Heart right ventricle (tissue), 16 donors: ENCODE data around the gene RBBP5. TPM values are rescaled to one million over a fixed set of nuclear protein-coding genes. Genes with fewer than 3 reads are reported as not detected.
A peak's percentile ranks its signal among the peaks of the same experiment; 100 is the strongest.

Experiments
- ATAC-seq, 8 donors: fragments of 200-7000 bp; cut with Tn5 transposase; one replicate each; pipeline ENCODE4 v1.9.1; 2020; ENCODE audit warnings: mild to moderate bottlenecking in 8 of 8, moderate library complexity in 8 of 8, moderate number of reproducible peaks in 1 of 8
- DNase-seq, 2 donors: peaks; one replicate each; pipeline ENCODE4 v3.0.0-alpha.2; 2020
- H3K27ac ChIP-seq, 10 donors: fragments of 200-600 bp; sonication (generic) in 2 of 10; one replicate each; pipeline versions ENCODE4 v1.5.0 to v1.8.0; 2020 to 2022; ENCODE audit warnings: mild to moderate bottlenecking in 3 of 10
- H3K27me3 ChIP-seq, 7 donors: fragments of 200-600 bp; one replicate each; pipeline ENCODE4 v1.8.0; 2021 to 2022; ENCODE audit warnings: mild to moderate bottlenecking in 2 of 7
- H3K36me3 ChIP-seq, 9 donors: fragments of 200-600 bp; sonication (generic) in 1 of 9; one replicate each; pipeline versions ENCODE4 v1.5.0 to v1.8.0; 2020 to 2022; ENCODE audit warnings: mild to moderate bottlenecking in 2 of 9
- H3K4me1 ChIP-seq, 9 donors: fragments of 200-600 bp; sonication (generic) in 1 of 9; one replicate each; pipeline versions ENCODE4 v1.5.0 to v1.8.0; 2020 to 2022; ENCODE audit warnings: mild to moderate bottlenecking in 4 of 9
- H3K4me3 ChIP-seq, 10 donors: fragments of 200-600 bp; sonication (generic) in 2 of 10; one replicate each; pipeline versions ENCODE4 v1.5.0 to v1.8.0; 2020 to 2022; ENCODE audit warnings: mild to moderate bottlenecking in 7 of 10, moderate library complexity in 2 of 10
- H3K9me3 ChIP-seq, 11 donors: fragments of 200-600 bp in 10 of 11; sonication (generic) in 2 of 11; one replicate each; pipeline versions ENCODE4 v1.5.0 to v1.8.0; 2013 to 2022; ENCODE audit warnings: mild to moderate bottlenecking in 2 of 11, control low read depth in 1 of 11, moderate library complexity in 1 of 11
- WGBS, 2 donors: extraction: QIAGEN DNeasy Blood & Tissue Kit; methylation state at CpG; one replicate each; pipeline ENCODE4 v1.1.7; 2013; ENCODE audit warnings: inconsistent platforms in 1 of 2; 5-methylcytosine and 5-hydroxymethylcytosine counted together
- intact Hi-C, 10 donors: fragments of 100-400 bp; cut with DNase I; formaldehyde crosslinking; loops; one replicate each; pipeline versions ENCODE4 v1.11.1 to v1.14.2; 2022
- polyA plus RNA-seq, 2 donors: library from polyadenylated mRNA; stranded (reverse); fragments of 200-250 nt; gene quantifications; one replicate each; pipeline ENCODE4 v1.2.3, GENCODE V29; 2013
- total RNA-seq, 10 donors: library from RNA; stranded (reverse); fragmentation: NEBNext Ultra II Directional in 3 of 10; extraction: Animal tissue kit (Norgen Biotek cat#: 25700) in 3 of 10; gene quantifications; one replicate each; pipeline versions ENCODE4 v1.2.1 to v1.2.4, GENCODE V29; 2021 to 2023
- TF ChIP-seq, protein P1 (sequence below), 9 donors: fragments of 200-600 bp; sonication (generic) in 2 of 9; IDR thresholded peaks; one replicate each; pipeline versions ENCODE4 v1.5.0 to v1.8.0; 2021 to 2022; ENCODE audit warnings: antibody characterized with exemption in 9 of 9, mild to moderate bottlenecking in 5 of 9, moderate library complexity in 1 of 9
- donor health status: Arrhythmogenic right ventricular cardiomyopathy.
- donor health status: ischemic (EF 13 %, LVEDD 7.1; RV severe dilation, severe dysfunction).
- donor health status: healthy with polysubstance abuse.
- donor health status: DM: no; HTN: yes; CAD: no.
- donor health status: DM: no; HTN: no; CAD: no.
- donor health status: ischemic (EF 25% LVEDD 6.9; RV normal size, moderate dysfunction).
- donor health status: ischemic (EF 25% LVEDD 5.7; RV mildly dilated, moderate dysfunction).
- donor health status: healthy.
- donor health status: DM: yes; HTN: yes; CAD: no.
- donor health status: Ischemic cardiomyopathy.
- donor health status: ischemic (EF 35%, LVEDD 5.7; RV mildly dilated, moderate dysfunction).
- donor health status: nonischemic (EF 11% LVEDD 7.7; RV severe dilation, severe dysfunction).
- donor health status: DM: yes; HTN: yes; CAD: no.
- donor health status: PGD.
- donor health status: ischemic (EF 29% LVEDD 5.4; RV normal size, mild dysfunction).
- donor health status: nonischemic (EF 23%, LVEDD 6.1; RV moderate dilation, normal function).

RBBP5 gene
- total and polyA plus RNA-seq, 12 donors, result 3.4 to 12.4 (median 9.0) TPM

GRCh38 chr1:205122489-205122882, 708 bp upstream of the RBBP5 start:
- DNase-seq (no peak), ATAC-seq (peak in 3 of 8 donors; percentile 1 to 9 (median 6))
- Histone ChIP-seq H3K4me1 (peaks cover 10 to 35% (median 29%) of the 10 kb centered on the region in 9 donors), H3K27me3 (no peaks in the 10 kb centered on the region), H3K36me3 (peaks cover 0 to 22% (median 0%) of the 10 kb centered on the region in 9 donors), H3K9me3 (no peaks in the 10 kb centered on the region), H3K4me3 (peak overlapping the region; percentile 13 to 95 (median 86)), H3K27ac (peak overlapping the region; percentile 88 to 98 (median 94))
- TF ChIP-seq, protein P1, sequence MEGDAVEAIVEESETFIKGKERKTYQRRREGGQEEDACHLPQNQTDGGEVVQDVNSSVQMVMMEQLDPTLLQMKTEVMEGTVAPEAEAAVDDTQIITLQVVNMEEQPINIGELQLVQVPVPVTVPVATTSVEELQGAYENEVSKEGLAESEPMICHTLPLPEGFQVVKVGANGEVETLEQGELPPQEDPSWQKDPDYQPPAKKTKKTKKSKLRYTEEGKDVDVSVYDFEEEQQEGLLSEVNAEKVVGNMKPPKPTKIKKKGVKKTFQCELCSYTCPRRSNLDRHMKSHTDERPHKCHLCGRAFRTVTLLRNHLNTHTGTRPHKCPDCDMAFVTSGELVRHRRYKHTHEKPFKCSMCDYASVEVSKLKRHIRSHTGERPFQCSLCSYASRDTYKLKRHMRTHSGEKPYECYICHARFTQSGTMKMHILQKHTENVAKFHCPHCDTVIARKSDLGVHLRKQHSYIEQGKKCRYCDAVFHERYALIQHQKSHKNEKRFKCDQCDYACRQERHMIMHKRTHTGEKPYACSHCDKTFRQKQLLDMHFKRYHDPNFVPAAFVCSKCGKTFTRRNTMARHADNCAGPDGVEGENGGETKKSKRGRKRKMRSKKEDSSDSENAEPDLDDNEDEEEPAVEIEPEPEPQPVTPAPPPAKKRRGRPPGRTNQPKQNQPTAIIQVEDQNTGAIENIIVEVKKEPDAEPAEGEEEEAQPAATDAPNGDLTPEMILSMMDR (IDR thresholded peaks at IDR 0.05), result peak in 3 of 9 donors; percentile 3 to 14 (median 3)
- intact Hi-C loops, result loop anchor here in 4 of 10 donors (1.0 to 10.0 kb wide), 4 partner anchors 89 to 135 kb away; partner anchors contain the start of genes DSTYK (in 1 of the 4) and TMCC2 (in 1 of the 4)
- 21% methylated on average over 9 of the region's 9 CpGs for WGBS, 2 donors

DNA sequence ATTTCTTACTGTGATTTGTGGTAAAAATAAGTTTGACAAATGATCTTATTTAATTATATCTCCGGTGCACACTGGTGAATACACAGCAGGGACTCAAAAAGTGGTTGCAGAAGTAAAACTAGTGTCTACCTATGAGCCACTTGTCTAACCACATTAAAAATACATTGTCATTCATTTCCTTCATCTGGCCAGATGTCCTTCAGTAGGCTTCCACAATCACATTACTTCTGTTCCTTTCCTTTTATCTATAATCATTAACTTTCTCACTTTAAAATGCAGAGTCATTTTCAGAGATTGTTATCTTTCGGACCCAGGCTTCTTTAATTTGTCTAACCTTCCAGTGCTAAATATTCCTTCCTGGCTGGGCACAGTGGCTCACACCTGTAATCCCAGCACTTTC, 3.0 kb downstream of the RBBP5 start:
- Histone ChIP-seq H3K27ac (no peak overlapping the region), H3K4me1 (peaks cover 10 to 39% (median 29%) of the 10 kb centered on the region in 9 donors), H3K36me3 (peaks cover 0 to 58% (median 3%) of the 10 kb centered on the region in 9 donors), H3K27me3 (no peaks in the 10 kb centered on the region), H3K9me3 (no peaks in the 10 kb centered on the region), H3K4me3 (no peak overlapping the region)
- no peak for ATAC-seq
- 83 to 92% methylated on average over 2 of the region's 2 CpGs for WGBS, 2 donors
- no peak for DNase-seq
- TF ChIP-seq, protein P1 (IDR thresholded peaks at IDR 0.05), result no peak
- intact Hi-C loops, result no loop called here

GRCh38 chr1:205111354-205111753, 10.4 kb downstream of the RBBP5 start:
- peaks cover 0 to 97% (median 3%) of the 10 kb centered on the region in 9 donors for H3K36me3 ChIP-seq

DNA sequence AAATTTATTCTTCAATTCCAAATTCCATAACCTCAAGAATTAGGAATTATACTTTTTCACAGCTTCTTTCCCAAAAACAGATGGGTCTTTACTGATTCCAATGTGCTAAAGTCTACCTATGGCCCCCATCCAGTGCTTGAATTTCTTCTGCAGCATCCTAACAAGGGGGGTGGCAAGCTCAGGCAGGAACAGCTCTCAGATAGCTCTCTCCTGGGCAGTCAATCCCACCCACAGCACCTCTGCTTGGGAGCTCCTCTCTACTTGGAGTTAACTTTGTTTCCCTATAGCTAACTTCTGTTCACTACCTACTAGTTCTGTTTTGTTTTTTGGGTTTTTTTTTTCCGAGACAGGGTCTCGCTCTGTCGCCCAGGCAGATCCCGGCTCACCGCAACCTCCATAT, 12.1 kb downstream of the RBBP5 start:
- WGBS, 2 donors, result 77 to 89% methylated on average over 5 of the region's 5 CpGs
- Histone ChIP-seq H3K27ac (no peak overlapping the region), H3K9me3 (no peaks in the 10 kb centered on the region), H3K36me3 (peaks cover 0 to 98% (median 11%) of the 10 kb centered on the region in 9 donors), H3K4me1 (no peaks in the 10 kb centered on the region), H3K4me3 (no peak overlapping the region), H3K27me3 (no peaks in the 10 kb centered on the region)
- TF ChIP-seq, protein P1 (IDR thresholded peaks at IDR 0.05), result no peak
- DNase-seq (no peak), ATAC-seq (no peak)
- intact Hi-C loops, result no loop called here

More at GRCh38 chr1:205111354-205111753, 10.4 kb downstream of the RBBP5 start:
- TF ChIP-seq, protein P1 (IDR thresholded peaks at IDR 0.05), result no peak
- Histone ChIP-seq H3K4me1 (peaks cover 0 to 7% (median 0%) of the 10 kb centered on the region in 9 donors), H3K4me3 (no peak overlapping the region), H3K27ac (no peak overlapping the region), H3K27me3 (no peaks in the 10 kb centered on the region), H3K9me3 (no peaks in the 10 kb centered on the region)
- ATAC-seq (no peak), DNase-seq (no peak)
- intact Hi-C loops, result no loop called here
